Liver (tissue), 3 donors: ENCODE results near the gene FGF11.

ENCODE experiments used
- HNF4A ChIP-seq, 2 donors: conservative IDR thresholded peaks; 2 replicates each; pipeline ENCODE4 v1.6.1; 2016; ENCODE audit warnings: antibody characterized with exemption in 2 of 2, mild to moderate bottlenecking in 2 of 2
- JUND ChIP-seq, 2 donors: IDR thresholded peaks; 2 replicates each; pipeline ENCODE4 v1.6.1; 2016; ENCODE audit warnings: antibody characterized with exemption in 2 of 2
- YY1 ChIP-seq: IDR thresholded peaks from 2 replicates; pipeline ENCODE4 v1.6.1; 2016; ENCODE audit warnings: antibody characterized with exemption, mild to moderate bottlenecking
- TF ChIP-seq, protein P1 (sequence below): fragments of 150-350 bp; IDR thresholded peaks from 2 replicates; pipeline ENCODE4 v1.5.1; 2017; ENCODE audit warnings: improper control_type of control experiment, low read depth, low read length; ENCODE audit not compliant: missing input control
- TF ChIP-seq, protein P2 (sequence below): IDR thresholded peaks from 2 replicates; pipeline ENCODE4 v1.6.1; 2016; ENCODE audit warnings: antibody characterized with exemption, mild to moderate bottlenecking
- donor health status: healthy.
- donor health status: healthy.

DNA sequence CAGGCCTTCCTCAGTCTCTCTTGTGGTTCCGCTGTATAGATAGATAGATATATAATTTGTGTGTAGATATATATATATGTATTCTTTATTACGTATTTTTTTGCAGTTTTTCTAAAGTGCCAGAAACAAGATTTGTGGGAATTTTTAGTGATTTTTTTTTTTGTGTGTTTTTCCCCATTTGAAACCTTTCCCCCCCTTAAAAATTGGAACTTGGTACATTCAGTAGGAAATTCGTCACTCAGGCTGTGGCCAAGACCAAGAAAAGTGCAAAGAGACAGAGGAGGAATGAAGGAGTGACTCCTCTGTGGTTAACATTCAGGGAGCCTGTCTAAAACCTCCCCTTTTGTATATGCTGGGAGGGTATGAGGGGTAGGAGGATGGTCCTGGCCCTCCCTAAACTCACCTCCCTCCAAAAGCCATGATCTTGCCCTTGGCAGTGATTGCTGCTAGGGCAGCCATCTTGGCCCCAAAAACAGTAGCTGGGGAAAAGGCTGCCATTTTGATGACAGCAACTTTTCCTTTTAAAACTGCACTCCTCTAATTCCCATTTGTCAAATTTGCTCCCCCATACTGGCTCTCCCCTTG, 20.7 kb downstream of the FGF11 start:
- TF ChIP-seq, protein P1, sequence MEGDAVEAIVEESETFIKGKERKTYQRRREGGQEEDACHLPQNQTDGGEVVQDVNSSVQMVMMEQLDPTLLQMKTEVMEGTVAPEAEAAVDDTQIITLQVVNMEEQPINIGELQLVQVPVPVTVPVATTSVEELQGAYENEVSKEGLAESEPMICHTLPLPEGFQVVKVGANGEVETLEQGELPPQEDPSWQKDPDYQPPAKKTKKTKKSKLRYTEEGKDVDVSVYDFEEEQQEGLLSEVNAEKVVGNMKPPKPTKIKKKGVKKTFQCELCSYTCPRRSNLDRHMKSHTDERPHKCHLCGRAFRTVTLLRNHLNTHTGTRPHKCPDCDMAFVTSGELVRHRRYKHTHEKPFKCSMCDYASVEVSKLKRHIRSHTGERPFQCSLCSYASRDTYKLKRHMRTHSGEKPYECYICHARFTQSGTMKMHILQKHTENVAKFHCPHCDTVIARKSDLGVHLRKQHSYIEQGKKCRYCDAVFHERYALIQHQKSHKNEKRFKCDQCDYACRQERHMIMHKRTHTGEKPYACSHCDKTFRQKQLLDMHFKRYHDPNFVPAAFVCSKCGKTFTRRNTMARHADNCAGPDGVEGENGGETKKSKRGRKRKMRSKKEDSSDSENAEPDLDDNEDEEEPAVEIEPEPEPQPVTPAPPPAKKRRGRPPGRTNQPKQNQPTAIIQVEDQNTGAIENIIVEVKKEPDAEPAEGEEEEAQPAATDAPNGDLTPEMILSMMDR: no peak
- TF ChIP-seq, protein P2, sequence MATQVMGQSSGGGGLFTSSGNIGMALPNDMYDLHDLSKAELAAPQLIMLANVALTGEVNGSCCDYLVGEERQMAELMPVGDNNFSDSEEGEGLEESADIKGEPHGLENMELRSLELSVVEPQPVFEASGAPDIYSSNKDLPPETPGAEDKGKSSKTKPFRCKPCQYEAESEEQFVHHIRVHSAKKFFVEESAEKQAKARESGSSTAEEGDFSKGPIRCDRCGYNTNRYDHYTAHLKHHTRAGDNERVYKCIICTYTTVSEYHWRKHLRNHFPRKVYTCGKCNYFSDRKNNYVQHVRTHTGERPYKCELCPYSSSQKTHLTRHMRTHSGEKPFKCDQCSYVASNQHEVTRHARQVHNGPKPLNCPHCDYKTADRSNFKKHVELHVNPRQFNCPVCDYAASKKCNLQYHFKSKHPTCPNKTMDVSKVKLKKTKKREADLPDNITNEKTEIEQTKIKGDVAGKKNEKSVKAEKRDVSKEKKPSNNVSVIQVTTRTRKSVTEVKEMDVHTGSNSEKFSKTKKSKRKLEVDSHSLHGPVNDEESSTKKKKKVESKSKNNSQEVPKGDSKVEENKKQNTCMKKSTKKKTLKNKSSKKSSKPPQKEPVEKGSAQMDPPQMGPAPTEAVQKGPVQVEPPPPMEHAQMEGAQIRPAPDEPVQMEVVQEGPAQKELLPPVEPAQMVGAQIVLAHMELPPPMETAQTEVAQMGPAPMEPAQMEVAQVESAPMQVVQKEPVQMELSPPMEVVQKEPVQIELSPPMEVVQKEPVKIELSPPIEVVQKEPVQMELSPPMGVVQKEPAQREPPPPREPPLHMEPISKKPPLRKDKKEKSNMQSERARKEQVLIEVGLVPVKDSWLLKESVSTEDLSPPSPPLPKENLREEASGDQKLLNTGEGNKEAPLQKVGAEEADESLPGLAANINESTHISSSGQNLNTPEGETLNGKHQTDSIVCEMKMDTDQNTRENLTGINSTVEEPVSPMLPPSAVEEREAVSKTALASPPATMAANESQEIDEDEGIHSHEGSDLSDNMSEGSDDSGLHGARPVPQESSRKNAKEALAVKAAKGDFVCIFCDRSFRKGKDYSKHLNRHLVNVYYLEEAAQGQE: no peak
- TF ChIP-seq HNF4A (conservative IDR thresholded peaks at IDR 0.05) (no peak), YY1 (no peak), JUND (IDR thresholded peaks at IDR 0.05) (no peak)
